ENCODE results near the gene UBL7.
"Not testable (repeated sequence)": the region's sequence is repeated elsewhere in the genome, so short reads cannot be mapped to it uniquely, and the experiment has no call there.

- TF ChIP-seq CTCF, POLR2AphosphoS5, EP300, POLR2A (IDR thresholded peaks at IDR 0.05): not testable (repeated sequence)
These were observed 3.9 kb downstream of the UBL7 start for GRCh38 chr15:74457036-74457435.
